ENCODE results near the gene STAP2.

STAP2 gene

GRCh38 chr19:4357095-4357797 lies 18.6 kb upstream of the STAP2 start:
- Histone ChIP-seq H3K4me3 (replicated peaks; ENCODE audit: insufficient read depth, low read length) (no peak overlapping the region), H3K27ac (replicated peaks) (no peak overlapping the region), H3K27me3 (ENCODE audit: insufficient read depth, poor library complexity, severe bottlenecking) (no peaks in the 10 kb centered on the region)
- DNase-seq (ENCODE audit: low read depth in 1 of 2, low spot score in 1 of 2), result no peak
- TF ChIP-seq, protein P1, sequence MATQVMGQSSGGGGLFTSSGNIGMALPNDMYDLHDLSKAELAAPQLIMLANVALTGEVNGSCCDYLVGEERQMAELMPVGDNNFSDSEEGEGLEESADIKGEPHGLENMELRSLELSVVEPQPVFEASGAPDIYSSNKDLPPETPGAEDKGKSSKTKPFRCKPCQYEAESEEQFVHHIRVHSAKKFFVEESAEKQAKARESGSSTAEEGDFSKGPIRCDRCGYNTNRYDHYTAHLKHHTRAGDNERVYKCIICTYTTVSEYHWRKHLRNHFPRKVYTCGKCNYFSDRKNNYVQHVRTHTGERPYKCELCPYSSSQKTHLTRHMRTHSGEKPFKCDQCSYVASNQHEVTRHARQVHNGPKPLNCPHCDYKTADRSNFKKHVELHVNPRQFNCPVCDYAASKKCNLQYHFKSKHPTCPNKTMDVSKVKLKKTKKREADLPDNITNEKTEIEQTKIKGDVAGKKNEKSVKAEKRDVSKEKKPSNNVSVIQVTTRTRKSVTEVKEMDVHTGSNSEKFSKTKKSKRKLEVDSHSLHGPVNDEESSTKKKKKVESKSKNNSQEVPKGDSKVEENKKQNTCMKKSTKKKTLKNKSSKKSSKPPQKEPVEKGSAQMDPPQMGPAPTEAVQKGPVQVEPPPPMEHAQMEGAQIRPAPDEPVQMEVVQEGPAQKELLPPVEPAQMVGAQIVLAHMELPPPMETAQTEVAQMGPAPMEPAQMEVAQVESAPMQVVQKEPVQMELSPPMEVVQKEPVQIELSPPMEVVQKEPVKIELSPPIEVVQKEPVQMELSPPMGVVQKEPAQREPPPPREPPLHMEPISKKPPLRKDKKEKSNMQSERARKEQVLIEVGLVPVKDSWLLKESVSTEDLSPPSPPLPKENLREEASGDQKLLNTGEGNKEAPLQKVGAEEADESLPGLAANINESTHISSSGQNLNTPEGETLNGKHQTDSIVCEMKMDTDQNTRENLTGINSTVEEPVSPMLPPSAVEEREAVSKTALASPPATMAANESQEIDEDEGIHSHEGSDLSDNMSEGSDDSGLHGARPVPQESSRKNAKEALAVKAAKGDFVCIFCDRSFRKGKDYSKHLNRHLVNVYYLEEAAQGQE (IDR thresholded peaks at IDR 0.05; ENCODE audit: insufficient replicate concordance, low read depth), result no peak
- TF ChIP-seq SPI1 (IDR thresholded peaks at IDR 0.05; ENCODE audit: borderline replicate concordance, low read depth) (no peak), GABPA (IDR thresholded peaks at IDR 0.05; ENCODE audit: low read depth) (no peak), POLR2AphosphoS5 (IDR thresholded peaks at IDR 0.05; ENCODE audit: low read depth) (no peak; the same call in 1 of the 2 replicates)
- TF ChIP-seq, protein P2, sequence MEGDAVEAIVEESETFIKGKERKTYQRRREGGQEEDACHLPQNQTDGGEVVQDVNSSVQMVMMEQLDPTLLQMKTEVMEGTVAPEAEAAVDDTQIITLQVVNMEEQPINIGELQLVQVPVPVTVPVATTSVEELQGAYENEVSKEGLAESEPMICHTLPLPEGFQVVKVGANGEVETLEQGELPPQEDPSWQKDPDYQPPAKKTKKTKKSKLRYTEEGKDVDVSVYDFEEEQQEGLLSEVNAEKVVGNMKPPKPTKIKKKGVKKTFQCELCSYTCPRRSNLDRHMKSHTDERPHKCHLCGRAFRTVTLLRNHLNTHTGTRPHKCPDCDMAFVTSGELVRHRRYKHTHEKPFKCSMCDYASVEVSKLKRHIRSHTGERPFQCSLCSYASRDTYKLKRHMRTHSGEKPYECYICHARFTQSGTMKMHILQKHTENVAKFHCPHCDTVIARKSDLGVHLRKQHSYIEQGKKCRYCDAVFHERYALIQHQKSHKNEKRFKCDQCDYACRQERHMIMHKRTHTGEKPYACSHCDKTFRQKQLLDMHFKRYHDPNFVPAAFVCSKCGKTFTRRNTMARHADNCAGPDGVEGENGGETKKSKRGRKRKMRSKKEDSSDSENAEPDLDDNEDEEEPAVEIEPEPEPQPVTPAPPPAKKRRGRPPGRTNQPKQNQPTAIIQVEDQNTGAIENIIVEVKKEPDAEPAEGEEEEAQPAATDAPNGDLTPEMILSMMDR (IDR thresholded peaks at IDR 0.05; ENCODE audit: insufficient read depth, low read length), result no peak

- TF ChIP-seq POLR2AphosphoS5 (IDR thresholded peaks at IDR 0.05; ENCODE audit: low read depth) (no peak), SPI1 (IDR thresholded peaks at IDR 0.05; ENCODE audit: borderline replicate concordance, low read depth) (no peak), GABPA (IDR thresholded peaks at IDR 0.05; ENCODE audit: low read depth) (no peak)
- TF ChIP-seq, protein P2 (IDR thresholded peaks at IDR 0.05; ENCODE audit: insufficient read depth, low read length), result no peak
- TF ChIP-seq, protein P1 (IDR thresholded peaks at IDR 0.05; ENCODE audit: insufficient replicate concordance, low read depth), result no peak
- H3K27ac ChIP-seq (replicated peaks), result no peak overlapping the region
- DNase-seq (ENCODE audit: low read depth in 1 of 2, low spot score in 1 of 2), result no peak
- no peaks in the 10 kb centered on the region for H3K27me3 ChIP-seq (ENCODE audit: insufficient read depth, poor library complexity, severe bottlenecking)
- no peak overlapping the region for H3K4me3 ChIP-seq (replicated peaks; ENCODE audit: insufficient read depth, low read length)
These were observed 16.3 kb upstream of the STAP2 start for GRCh38 chr19:4354897-4355296.

GRCh38 chr19:4354282-4354681 lies 15.7 kb upstream of the STAP2 start:
- TF ChIP-seq, protein P2 (IDR thresholded peaks at IDR 0.05; ENCODE audit: insufficient read depth, low read length), result no peak
- no peak for TF ChIP-seq POLR2AphosphoS5 (IDR thresholded peaks at IDR 0.05; ENCODE audit: low read depth)
- TF ChIP-seq, protein P1 (IDR thresholded peaks at IDR 0.05; ENCODE audit: insufficient replicate concordance, low read depth), result no peak
- TF ChIP-seq SPI1 (IDR thresholded peaks at IDR 0.05; ENCODE audit: borderline replicate concordance, low read depth), result no peak
- TF ChIP-seq GABPA (IDR thresholded peaks at IDR 0.05; ENCODE audit: low read depth), result no peak
- no peaks in the 10 kb centered on the region for H3K27me3 ChIP-seq (ENCODE audit: insufficient read depth, poor library complexity, severe bottlenecking)
- no peak overlapping the region for H3K4me3 ChIP-seq (replicated peaks; ENCODE audit: insufficient read depth, low read length)
- H3K27ac ChIP-seq (replicated peaks), result no peak overlapping the region
- no peak for DNase-seq (ENCODE audit: low read depth in 1 of 2, low spot score in 1 of 2)

All from HL-60 (cell line).